Prostate gland (tissue), 2 donors: Measurements from ENCODE around the gene KRTAP9-7.

Source experiments
- POLR2A ChIP-seq: fragments of 450-650 bp; IDR thresholded peaks from one replicate; pipeline ENCODE4 v1.6.1; 2016; ENCODE audit warnings: antibody characterized with exemption, mild to moderate bottlenecking
- POLR2AphosphoS5 ChIP-seq: sonication (generic); formaldehyde crosslinking; IDR thresholded peaks from one replicate; pipeline ENCODE4 v1.6.1; 2017; ENCODE audit warnings: antibody characterized with exemption
- TF ChIP-seq, protein P1 (sequence below), 4 experiments: fragments of 200-600 bp in 2 of 4; fragments of 450-650 bp in 2 of 4; sonication (generic) in 2 of 4; IDR thresholded peaks; 1 replicate in 3 of 4; 2 replicates in 1 of 4; pipeline ENCODE4 v1.5.1; 2016 to 2019; ENCODE audit warnings: antibody characterized with exemption in 4 of 4, mild to moderate bottlenecking in 2 of 4, moderate library complexity in 2 of 4

DNA sequence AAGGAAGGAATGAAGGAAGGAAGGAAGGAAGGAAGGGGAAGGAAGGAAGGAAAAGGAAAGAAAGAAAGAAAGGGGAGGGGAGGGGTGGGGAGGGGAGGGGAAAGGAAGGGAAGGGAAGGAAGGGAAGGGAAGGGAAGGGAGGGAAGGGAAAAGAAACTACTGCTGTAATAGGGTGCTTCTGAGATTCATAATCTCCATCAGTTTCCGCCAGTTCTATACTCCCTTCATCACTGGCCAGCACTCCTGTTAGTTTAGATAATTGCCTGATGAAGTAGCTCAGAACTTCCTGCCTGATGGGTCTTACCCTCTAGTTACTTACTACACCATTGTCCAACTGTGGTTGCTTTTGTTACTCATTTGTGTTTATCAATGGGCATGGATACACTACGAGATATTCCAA is 12.3 kb upstream of the KRTAP9-7 start:
- TF ChIP-seq POLR2AphosphoS5 = no peak
- TF ChIP-seq, protein P1, sequence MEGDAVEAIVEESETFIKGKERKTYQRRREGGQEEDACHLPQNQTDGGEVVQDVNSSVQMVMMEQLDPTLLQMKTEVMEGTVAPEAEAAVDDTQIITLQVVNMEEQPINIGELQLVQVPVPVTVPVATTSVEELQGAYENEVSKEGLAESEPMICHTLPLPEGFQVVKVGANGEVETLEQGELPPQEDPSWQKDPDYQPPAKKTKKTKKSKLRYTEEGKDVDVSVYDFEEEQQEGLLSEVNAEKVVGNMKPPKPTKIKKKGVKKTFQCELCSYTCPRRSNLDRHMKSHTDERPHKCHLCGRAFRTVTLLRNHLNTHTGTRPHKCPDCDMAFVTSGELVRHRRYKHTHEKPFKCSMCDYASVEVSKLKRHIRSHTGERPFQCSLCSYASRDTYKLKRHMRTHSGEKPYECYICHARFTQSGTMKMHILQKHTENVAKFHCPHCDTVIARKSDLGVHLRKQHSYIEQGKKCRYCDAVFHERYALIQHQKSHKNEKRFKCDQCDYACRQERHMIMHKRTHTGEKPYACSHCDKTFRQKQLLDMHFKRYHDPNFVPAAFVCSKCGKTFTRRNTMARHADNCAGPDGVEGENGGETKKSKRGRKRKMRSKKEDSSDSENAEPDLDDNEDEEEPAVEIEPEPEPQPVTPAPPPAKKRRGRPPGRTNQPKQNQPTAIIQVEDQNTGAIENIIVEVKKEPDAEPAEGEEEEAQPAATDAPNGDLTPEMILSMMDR (IDR thresholded peaks at IDR 0.05) = no peak
- TF ChIP-seq POLR2A = no peak
